ENCODE data around the gene DCUN1D3.
"Not testable (repeated sequence)": the region's sequence is repeated elsewhere in the genome, so short reads cannot be mapped to it uniquely, and the experiment has no call there.

The DCUN1D3 gene, protein sequence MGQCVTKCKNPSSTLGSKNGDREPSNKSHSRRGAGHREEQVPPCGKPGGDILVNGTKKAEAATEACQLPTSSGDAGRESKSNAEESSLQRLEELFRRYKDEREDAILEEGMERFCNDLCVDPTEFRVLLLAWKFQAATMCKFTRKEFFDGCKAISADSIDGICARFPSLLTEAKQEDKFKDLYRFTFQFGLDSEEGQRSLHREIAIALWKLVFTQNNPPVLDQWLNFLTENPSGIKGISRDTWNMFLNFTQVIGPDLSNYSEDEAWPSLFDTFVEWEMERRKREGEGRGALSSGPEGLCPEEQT

DNA sequence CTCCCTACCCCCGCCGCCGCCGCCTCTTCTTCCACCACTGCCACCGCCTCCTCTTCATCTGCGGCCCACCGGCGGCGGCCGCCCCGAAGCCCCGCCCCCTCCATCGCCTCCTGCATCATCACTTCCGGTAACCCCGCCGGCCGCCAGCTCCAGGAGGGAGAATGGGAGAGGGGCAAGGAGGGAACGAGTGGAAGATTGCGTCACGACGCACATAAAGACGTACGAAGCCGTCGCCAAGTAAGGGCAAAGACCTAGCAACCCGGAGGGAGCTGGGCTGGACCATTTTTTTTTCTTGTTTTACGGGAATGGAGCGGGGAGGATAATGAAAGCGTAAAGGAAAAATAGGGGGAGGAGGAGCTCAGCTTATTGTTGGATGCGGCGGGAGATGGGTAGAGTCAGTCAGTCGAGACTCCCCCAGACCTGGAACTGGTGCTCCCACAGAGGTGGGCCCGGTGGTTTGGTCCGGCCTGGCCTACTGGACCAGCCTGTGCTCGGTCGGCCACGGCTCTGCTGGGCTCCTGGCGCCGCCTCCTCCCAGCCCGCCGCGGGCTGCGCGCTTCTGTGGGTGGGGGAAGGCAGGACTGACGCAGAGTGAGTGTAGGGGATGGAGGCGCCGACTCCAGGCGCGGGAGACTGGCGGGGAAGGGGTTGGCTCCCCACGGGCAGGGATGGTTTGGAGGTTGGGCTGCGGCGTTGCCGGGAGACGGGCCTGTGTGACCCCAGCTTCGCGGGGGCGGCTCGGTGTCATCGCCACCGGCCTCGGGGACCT lies at the start of gene DCUN1D3, which contains the start of gene LYRM1:
Gene DCUN1D3, minus strand, starts transcription at position 60 of the 769 bp plus-strand sequence. CDS start 37,820 bp downstream, outside the sequence.
Gene LYRM1, plus strand, starts transcription at position 473 of the 769 bp plus-strand sequence. CDS start 14,785 bp downstream, outside the sequence.
- H3K27ac Mint-ChIP-seq: peak within 1 kb of the TSS; percentile 97
- ATAC-seq (ENCODE audit: low read depth): peak; percentile 57
- H3K27me3 Mint-ChIP-seq: no peaks in the 10 kb centered on the region
- peaks cover 44% of the 10 kb centered on the region for H3K4me1 Mint-ChIP-seq
- H3K36me3 Mint-ChIP-seq: peaks cover 3% of the 10 kb centered on the region
- H3K4me3 Mint-ChIP-seq: peak within 1 kb of the TSS; percentile 93
- peak; percentile 58 to 68 for DNase-seq (ENCODE audit: low spot score in 2 of 2)
- H3K9me3 Mint-ChIP-seq: no peaks in the 10 kb centered on the region

DNA sequence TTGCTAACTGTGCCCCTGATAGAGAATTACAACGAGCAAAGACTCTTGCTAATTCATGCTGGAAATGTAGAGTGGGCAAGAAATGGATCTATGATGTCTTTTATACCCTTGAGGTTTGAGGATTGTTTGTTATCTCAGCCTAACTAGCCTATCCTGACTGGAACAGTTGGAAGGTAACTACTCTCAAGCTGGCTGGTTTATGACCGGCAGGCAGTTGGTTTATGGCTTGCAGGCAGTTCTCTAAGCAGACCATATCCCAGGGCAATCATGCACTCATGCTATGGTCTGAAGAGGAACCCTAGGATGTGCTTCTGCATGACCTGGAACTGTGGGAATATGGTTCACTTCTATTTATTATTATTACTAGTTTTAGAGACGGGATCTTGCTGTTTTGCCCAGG lies 49.5 kb upstream of the DCUN1D3 start:
- ATAC-seq (ENCODE audit: low read depth) (no peak), DNase-seq (ENCODE audit: low spot score in 2 of 2) (no peak)
- peaks cover 2% of the 10 kb centered on the region for H3K4me1 Mint-ChIP-seq
- peaks cover 9% of the 10 kb centered on the region for H3K27me3 Mint-ChIP-seq
- H3K36me3 Mint-ChIP-seq: no peaks in the 10 kb centered on the region
- no peak overlapping the region for H3K4me3 Mint-ChIP-seq
- no peaks in the 10 kb centered on the region for H3K9me3 Mint-ChIP-seq
- H3K27ac Mint-ChIP-seq: no peak overlapping the region

DNA sequence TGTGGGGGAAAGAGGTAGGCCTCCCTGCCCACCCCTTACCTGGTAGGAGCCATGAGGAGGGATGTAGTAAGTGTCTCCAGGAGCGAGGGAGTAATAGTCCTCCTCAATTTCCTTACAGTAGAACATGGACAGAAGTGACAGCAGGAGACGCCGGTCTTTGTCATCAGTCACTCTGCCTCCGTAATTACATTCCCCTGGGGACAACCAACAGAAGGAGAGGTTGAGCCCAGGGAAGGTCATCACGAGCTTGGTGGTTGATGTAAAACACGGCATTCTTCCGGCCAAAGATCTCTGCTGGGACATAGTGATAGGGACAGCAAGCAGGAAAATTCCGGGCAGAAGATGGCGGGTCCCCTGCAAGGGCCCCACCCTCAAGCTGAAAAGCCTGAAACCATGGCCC lies 48.3 kb upstream of the DCUN1D3 start:
- Mint-ChIP-seq H3K27me3 (peaks cover 7% of the 10 kb centered on the region), H3K9me3 (no peaks in the 10 kb centered on the region), H3K4me1 (no peaks in the 10 kb centered on the region), H3K4me3 (no peak overlapping the region), H3K27ac (no peak overlapping the region), H3K36me3 (no peaks in the 10 kb centered on the region)
- no peak for DNase-seq (ENCODE audit: low spot score in 2 of 2)
- no peak for ATAC-seq (ENCODE audit: low read depth)

DNA sequence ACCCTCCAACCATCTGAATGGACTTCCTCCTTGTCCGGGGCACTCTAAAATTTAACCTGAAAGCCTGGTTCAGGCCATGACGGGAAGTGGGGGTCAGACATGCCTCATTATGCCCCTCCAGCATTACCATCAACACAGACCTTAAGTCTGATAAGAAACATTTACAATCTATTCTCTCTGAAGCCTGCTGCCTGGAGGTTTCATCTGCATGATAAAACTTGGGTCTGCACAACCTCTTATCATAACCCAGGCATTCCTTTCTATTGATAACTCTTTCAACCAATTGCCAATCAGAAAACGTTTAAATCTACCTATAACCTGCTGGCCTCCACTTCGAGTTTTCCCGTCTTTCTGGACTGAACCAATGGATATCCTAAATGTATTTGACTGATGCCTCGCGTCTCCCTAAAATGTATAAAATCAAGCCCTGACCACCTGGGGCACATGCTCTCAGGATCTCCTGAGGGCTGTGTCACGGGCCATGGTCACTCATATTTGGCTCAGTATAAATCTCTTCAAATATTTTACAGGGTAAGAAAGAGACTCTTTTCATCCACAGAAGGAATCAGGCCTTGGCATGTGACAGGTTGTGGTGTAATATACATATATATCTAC lies 46.0 kb upstream of the DCUN1D3 start:
- Mint-ChIP-seq H3K4me1 (peaks cover 2% of the 10 kb centered on the region), H3K4me3 (no peak overlapping the region), H3K27me3 (peaks cover 3% of the 10 kb centered on the region), H3K36me3 (no peaks in the 10 kb centered on the region), H3K9me3 (no peaks in the 10 kb centered on the region), H3K27ac (no peak overlapping the region)
- no peak for DNase-seq (ENCODE audit: low spot score in 2 of 2)
- no peak for ATAC-seq (ENCODE audit: low read depth)

DNA sequence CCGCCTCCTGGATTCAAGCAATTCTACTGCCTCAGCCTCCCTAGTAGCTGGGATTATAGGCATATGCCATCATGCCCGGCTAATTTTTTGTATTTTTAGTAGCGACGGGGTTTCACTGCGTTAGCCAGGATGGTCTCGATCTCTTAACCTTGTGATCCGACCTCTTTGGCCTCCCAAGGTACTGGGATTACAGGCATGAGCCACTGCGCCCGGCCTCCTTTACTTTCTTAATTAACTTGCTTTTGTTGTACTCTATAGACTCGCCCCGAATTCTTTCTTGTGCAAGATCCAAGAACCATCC lies 45.4 kb upstream of the DCUN1D3 start:
- not testable (repeated sequence) for H3K4me3 Mint-ChIP-seq; H3K4me1 Mint-ChIP-seq; H3K36me3 Mint-ChIP-seq; DNase-seq (ENCODE audit: low spot score in 2 of 2); H3K27ac Mint-ChIP-seq; ATAC-seq (ENCODE audit: low read depth); H3K27me3 Mint-ChIP-seq; H3K9me3 Mint-ChIP-seq

DNA sequence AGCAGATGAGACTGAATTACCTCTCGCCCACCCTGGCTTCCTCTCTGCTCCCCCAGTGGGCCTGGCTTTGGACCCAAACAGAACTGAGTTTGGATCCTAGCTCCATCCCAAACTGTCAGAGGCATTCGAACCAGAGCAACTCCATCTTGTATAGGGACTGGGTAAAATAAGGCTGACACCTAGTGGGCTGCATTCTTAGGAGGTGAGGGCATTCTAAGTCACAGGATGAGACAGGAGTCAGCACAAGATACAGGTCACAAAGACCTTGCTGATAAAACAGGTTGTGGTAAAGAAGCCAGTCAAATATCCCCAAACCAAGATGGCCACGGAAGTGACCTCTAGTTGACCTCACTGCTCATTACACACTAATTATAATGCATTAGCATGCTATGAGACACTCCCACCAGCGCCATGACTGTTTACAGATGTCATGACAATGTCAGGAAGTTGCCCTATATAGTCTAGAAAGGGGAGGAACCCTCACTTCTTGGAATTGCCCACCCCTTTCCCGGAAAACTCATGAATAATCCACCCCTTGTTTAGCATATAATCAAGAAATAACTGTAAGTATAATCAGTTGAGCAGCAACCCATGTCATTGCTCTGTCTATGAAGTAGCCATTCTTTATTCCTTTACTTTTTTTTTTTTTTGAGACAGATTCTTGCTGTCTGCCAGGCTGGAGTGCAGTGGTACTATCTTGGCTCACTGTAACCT lies 44.9 kb upstream of the DCUN1D3 start:
- Mint-ChIP-seq H3K27ac (no peak overlapping the region), H3K36me3 (no peaks in the 10 kb centered on the region), H3K9me3 (no peaks in the 10 kb centered on the region), H3K4me1 (peaks cover 6% of the 10 kb centered on the region), H3K4me3 (no peak overlapping the region), H3K27me3 (peaks cover 1% of the 10 kb centered on the region)
- peak; percentile 66 for ATAC-seq (ENCODE audit: low read depth)
- DNase-seq (ENCODE audit: low spot score in 2 of 2): no peak

DNA sequence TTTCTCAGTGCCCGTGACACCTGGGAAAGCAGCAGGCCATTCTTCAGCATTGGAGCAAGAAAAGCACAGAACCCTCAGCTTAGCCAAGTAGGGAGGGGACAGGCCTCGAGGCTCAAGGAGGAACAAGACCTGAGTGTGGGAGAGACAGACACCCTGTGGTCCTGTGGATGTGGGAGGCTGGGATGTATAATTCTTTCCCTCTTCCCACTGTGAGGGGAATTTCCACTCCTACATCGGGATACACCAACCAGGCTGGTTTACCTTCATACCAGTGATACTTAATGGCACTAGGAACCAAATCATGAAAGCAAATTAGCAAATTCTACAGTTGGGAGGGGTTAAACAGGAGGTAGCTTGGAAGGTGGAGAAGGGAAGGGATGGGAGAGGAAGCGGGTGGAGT lies 42.1 kb upstream of the DCUN1D3 start:
- Mint-ChIP-seq H3K27ac (no peak overlapping the region), H3K4me3 (no peak overlapping the region), H3K36me3 (no peaks in the 10 kb centered on the region), H3K27me3 (no peaks in the 10 kb centered on the region), H3K4me1 (peaks cover 6% of the 10 kb centered on the region), H3K9me3 (no peaks in the 10 kb centered on the region)
- DNase-seq (ENCODE audit: low spot score in 2 of 2): no peak
- ATAC-seq (ENCODE audit: low read depth): no peak

DNA sequence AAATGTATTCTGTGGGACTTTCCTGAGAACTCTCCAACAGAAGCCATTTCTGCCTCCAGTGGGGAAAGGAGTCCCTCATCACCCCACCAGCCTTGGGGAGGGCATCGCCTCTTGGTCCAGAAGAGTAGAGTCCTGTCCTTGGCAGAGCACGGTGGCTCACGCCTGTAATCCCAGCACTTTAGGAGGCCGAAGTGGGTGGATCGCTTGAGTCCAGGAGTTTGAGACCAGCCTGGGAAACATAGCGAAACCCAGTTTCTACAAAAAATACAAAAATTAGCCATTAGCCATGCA lies 41.4 kb upstream of the DCUN1D3 start:
- Mint-ChIP-seq H3K27me3 (no peaks in the 10 kb centered on the region), H3K4me1 (peaks cover 6% of the 10 kb centered on the region), H3K9me3 (no peaks in the 10 kb centered on the region), H3K27ac (no peak overlapping the region), H3K4me3 (no peak overlapping the region), H3K36me3 (no peaks in the 10 kb centered on the region)
- ATAC-seq (ENCODE audit: low read depth) (no peak), DNase-seq (ENCODE audit: low spot score in 2 of 2) (no peak)

DNA sequence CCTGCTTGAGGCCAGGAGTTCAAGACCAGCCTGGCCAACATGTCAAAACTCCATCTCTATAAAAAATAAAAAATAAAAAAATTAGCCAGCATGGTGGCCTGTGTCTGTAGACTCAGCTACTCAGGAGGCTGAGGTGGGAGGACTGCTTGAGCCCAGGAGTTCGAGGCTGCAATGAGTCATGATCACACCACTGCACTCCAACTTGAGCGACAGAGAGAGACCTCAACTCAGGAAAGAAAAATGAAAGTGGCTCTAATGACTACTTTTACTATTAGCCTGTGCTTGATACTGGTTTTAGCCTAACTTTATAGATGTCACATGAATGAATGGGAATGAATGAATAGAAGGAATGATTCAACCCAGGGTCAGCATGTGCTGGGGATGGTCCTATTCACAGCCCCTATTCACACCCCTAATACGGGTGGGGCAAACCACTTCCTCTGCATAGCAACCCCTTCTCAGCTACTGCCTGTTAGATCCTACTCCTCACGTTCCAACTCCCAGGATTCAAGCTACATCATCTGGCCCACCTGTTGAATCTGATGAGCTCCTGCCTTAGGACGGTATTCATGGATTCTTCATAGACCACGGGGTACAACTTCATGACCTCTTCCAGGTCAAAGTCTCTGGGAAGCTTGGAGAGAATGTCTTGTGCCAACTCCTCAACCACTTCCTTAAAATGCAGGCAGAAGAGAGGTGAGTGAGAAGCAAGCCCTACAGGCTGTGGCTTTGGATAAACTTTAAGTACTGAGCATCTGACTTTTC lies 40.9 kb upstream of the DCUN1D3 start:
- Mint-ChIP-seq H3K9me3 (no peaks in the 10 kb centered on the region), H3K4me1 (peaks cover 6% of the 10 kb centered on the region), H3K4me3 (no peak overlapping the region), H3K27me3 (no peaks in the 10 kb centered on the region), H3K27ac (no peak overlapping the region), H3K36me3 (no peaks in the 10 kb centered on the region)
- DNase-seq (ENCODE audit: low spot score in 2 of 2) (no peak), ATAC-seq (ENCODE audit: low read depth) (no peak)

DNA sequence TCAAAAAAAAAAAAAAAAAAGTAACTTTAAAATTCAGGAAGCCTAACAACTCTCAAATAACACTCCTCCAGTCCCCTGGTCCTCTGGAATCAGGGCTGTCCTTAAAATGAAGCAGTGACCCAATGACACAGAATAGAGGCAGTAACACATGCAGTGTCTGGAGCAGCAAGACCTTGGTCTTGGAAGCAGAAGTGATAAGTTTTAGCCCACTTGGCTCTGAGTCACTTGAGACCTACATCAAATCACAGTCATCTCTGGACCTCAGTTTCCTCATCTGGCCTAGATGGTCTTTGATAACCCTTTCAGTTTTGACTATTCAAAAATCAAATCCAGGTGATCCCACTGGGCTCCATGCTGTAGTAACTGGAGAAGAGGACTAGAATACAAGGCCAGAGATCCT lies 39.5 kb upstream of the DCUN1D3 start:
- Mint-ChIP-seq H3K27me3 (no peaks in the 10 kb centered on the region), H3K36me3 (no peaks in the 10 kb centered on the region), H3K4me3 (no peak overlapping the region), H3K9me3 (no peaks in the 10 kb centered on the region), H3K4me1 (peaks cover 6% of the 10 kb centered on the region), H3K27ac (no peak overlapping the region)
- DNase-seq (ENCODE audit: low spot score in 2 of 2) (no peak), ATAC-seq (ENCODE audit: low read depth) (no peak)

DNA sequence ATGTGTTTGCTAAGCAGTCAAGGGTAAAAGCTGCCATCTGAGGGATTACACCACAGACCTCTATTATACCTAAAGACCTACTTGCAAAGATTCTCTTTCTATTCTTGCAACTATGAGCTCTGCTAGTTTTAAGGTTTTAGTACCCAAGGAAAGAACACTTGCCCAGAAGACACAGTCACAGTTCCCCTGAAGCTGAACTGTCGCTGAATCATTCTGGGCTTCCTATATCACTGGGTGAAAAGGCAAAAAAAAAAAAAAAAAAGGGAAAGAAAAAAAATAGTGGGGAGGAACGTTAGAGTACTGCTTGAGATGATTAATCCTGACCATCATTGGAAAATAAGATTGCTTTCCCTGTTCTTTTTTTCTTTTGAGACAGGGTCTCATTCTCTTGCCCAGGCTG lies 38.3 kb upstream of the DCUN1D3 start:
- H3K4me1 Mint-ChIP-seq: peaks cover 6% of the 10 kb centered on the region
- no peak for ATAC-seq (ENCODE audit: low read depth)
- no peak for DNase-seq (ENCODE audit: low spot score in 2 of 2)

DNA sequence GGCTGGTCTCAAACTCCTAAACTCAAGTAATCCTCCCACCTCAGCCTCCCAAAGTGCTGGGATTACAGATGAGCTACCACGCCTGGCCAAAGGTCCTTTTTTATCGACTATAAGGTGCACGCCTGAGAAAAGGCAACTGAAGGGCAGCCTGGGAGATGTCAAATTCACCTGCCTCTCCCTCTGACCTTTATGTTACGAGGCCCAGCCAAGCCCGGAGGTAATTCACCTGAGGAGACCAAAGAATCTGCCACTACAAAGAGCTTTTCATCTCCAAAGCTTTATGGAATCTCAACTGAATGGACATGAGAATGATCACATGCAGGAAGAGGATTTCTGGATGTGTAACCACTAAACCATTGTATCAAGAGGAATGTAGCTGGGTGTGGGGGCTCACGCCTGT lies 37.6 kb upstream of the DCUN1D3 start:
- H3K4me3 Mint-ChIP-seq: no peak overlapping the region

More for the DNA sequence above, 38.3 kb upstream of the DCUN1D3 start:
- no peaks in the 10 kb centered on the region for H3K27me3 Mint-ChIP-seq
- H3K9me3 Mint-ChIP-seq: no peaks in the 10 kb centered on the region
- no peak overlapping the region for H3K27ac Mint-ChIP-seq
- no peaks in the 10 kb centered on the region for H3K36me3 Mint-ChIP-seq
- no peak overlapping the region for H3K4me3 Mint-ChIP-seq

DNA sequence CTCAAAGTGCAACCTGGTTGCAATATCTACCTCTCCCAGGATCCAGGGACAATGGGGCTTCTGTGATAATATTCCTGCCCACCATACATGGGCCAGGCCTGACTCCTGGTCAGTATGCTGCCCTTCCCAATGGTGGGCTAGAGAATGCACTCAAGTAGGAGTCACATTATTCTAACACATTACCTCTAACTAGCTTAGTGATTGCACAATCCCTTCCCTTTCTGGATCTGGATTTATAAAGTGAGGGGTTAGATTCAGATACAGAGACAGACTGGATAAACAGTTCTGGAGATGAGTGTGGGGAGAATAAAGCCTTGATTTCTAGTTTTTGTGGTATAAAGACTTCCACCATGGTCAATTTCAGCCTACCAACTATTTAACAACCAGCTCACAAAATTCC lies 33.4 kb upstream of the DCUN1D3 start:
- Mint-ChIP-seq H3K27ac (no peak overlapping the region), H3K4me1 (no peaks in the 10 kb centered on the region), H3K27me3 (no peaks in the 10 kb centered on the region), H3K4me3 (no peak overlapping the region), H3K9me3 (no peaks in the 10 kb centered on the region), H3K36me3 (no peaks in the 10 kb centered on the region)
- no peak for ATAC-seq (ENCODE audit: low read depth)
- DNase-seq (ENCODE audit: low spot score in 2 of 2): no peak

More for the DNA sequence above, 37.6 kb upstream of the DCUN1D3 start:
- no peaks in the 10 kb centered on the region for H3K27me3 Mint-ChIP-seq
- ATAC-seq (ENCODE audit: low read depth): no peak
- no peak for DNase-seq (ENCODE audit: low spot score in 2 of 2)
- no peaks in the 10 kb centered on the region for H3K36me3 Mint-ChIP-seq
- H3K4me1 Mint-ChIP-seq: peaks cover 6% of the 10 kb centered on the region
- no peaks in the 10 kb centered on the region for H3K9me3 Mint-ChIP-seq
- H3K27ac Mint-ChIP-seq: no peak overlapping the region
